Fibroblast of skin of scalp (primary cell): ENCODE data around the gene TBC1D2.

Source experiments
- DNase-seq: peaks from one replicate; pipeline ENCODE4 v3.0.0-alpha.2; 2013

Gene TBC1D2

DNA sequence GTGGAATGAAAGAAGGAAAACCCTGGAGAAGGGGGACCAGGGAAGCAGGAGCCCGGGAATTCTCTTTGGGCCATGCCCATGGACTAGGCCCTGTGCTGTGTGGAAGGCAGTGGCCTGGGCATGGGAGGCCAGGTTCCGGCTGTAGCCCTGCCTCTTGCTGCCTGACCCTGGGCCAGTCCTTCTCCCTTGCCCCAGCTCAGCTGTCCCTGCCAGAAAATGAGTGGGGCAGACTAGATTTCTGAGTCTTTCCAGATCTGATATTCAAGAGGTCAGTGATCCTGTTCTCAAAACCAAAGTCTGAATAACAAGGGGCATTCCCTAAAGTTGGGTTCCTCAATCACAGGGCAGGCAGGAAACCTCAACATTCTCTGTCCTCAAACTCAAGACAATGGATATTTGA is 38.2 kb downstream of the TBC1D2 start:
- no peak for DNase-seq

DNA sequence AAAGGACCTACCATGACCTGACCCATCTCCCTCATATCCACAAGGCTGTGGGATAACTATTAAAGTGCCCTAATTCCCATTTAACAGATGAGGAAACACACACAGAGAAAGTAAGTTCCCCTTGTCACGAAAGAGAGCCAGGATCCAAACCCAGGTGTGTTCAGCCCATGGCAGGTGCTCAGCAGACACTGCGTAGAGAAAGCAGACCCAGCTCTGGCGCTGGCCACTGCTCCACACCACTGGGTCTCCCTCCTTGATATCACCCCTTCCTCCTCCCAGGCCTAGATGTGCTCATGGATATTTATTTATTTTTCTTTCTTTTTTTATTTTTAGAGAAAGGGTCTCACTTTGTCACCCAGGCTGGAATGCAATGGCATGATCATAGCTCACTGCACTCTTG is 39.1 kb downstream of the TBC1D2 start:
- no peak for DNase-seq

DNA sequence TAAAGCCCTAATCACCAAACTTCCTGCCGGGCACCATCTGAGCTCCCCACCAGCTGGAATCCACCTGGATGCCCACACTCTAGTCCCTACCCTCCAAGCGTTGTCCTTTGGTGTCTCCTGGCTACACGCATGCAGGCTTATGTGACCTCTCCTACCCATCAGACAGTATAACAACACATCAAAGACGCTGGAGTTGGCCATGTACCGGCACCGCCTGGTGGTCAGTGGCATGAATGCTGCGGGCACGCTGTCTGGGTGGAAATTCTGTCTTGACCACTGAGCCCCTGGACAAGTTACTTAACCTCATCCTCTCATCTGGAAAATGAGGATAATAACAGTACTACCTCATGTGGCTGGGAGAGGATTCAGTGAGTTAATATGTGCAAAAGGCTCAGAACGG is 39.6 kb downstream of the TBC1D2 start:
- peak; percentile 11 for DNase-seq

DNA sequence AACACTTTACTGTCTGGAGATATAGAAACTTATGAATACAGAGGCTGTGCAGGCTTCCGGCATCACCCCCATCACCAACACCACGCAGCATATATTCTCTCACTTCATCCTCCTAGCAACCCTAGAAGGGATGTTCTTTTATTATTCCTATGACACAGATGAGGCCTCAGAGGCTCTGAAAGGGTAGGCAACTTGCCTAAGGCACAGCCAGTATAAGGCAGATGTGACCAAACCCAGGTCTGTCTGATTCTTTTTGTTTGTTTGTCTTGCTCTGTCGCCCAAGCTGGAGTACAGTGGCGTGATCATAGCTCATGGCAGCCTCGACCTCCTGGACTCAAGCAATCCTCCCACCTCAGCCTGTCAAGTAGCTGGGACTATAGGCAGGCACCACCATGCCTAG is 40.2 kb downstream of the TBC1D2 start:
- no peak for DNase-seq

DNA sequence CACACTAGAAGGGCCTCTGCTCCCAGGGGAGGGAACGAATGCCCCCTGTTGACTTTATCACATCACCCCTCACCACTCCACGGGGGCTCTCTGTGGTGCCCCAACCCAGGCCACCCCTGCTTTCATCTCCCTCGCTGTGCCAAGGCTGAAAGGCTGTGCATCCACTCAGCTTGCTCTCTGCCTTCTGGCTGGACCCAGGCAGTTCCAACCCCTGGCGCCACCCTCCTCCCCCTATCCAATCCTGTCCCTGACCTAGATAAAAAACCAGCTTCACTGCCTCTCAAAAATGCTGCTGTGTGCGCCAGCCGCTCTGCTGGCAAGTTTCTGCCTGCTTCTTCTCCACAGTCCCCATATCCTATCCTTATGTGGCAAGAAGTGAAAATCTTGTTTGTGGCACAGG is 40.6 kb downstream of the TBC1D2 start:
- no peak for DNase-seq

DNA sequence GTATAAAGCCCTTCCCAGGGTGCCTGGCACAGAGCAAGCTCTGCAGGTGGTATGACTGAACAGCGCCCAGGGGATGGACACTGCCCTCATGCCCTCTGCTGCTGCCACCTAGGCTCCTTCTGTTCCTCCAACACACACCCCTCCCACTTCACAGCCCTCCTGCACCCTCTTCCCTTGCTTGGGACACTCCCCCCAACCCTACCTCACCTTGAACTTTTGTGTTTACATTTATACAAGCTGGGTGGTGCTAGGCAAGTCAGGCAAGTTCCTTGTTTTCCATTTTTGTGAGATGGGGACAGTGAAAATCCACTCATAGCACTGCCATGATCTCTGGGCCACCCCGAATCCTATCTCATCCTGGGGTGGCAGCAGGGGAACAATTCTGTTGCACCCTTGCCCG is 44.2 kb downstream of the TBC1D2 start:
- DNase-seq, result no peak

DNA sequence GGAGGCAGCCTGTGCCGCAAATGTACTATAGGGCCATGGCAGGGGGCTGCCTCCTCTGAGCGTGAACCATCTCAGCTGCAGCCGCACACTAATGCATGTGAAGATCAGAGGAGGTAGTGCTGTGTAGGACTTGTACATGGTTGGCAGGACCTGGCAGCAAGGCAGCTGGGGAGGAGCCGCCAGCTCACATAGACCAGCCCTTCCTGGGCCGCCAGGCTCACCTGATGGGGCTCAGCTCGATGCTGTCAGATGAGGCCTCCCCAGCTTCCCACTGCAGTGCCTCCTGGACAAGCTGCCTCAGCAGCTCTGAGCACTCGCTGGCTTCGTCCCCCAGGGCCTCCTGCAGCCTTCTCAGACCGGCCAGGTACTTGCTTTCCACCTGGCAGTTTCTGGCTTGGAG is 45.0 kb downstream of the TBC1D2 start:
- no peak for DNase-seq

DNA sequence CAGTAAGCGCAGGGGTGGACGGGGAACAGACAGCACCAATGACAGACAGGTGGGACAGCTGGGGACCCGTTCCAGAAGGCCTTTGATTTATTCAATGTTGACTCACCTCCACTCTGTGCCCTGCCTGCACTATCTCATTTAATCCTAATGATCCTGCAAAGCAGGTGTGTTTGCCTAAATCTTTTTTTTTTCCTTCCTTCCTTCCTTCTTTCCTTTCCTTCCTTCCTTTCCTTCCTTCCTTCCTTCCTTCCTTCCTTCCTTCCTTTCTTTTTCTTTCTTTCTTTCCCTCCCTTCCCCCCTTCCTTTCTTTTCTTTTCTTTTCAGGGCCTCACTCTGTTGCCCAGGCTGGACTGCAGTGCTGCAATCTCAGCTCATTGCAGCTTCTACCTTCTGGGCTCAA is 45.9 kb downstream of the TBC1D2 start:
- no peak for DNase-seq

DNA sequence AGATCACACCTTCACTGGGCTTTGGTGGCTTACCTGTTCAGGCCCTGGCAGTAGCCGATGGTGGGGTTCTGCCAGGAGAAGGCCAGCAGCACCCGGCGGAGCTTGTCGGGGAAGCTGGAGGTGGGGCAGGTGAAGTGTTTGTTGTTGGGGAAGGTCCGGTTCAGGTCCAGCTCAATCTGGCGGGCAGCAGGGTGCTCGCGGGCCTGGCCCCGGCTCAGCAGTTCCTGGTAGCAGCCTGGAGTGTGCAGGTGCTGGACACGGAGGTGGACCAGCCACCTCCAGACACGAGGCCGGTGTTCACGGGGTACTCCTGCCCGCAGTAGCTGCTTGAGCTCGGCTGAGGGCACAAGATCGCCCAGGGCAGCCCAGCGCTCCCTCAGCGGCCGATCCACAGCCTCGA is 46.8 kb downstream of the TBC1D2 start:
- no peak for DNase-seq

DNA sequence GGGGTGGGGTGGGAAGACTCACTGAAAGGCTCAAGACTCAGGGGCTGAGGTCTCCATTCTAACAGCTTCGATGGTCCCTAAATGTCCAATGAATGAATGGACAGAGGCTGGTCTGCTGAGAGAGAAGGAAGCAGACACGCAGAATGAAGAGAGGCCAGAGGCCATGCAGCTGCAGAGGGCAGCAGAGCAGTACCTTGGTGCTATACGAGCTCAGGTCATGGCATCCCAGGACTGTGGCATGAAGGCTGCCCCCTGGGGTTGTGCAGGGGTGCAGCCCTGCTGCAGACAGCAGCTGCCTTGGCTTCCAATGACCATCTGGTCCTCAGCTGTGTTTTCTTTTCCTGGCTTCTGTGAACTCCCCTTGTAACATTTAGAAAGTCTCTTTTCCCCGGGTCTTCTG is 47.8 kb downstream of the TBC1D2 start:
- DNase-seq, result no peak

DNA sequence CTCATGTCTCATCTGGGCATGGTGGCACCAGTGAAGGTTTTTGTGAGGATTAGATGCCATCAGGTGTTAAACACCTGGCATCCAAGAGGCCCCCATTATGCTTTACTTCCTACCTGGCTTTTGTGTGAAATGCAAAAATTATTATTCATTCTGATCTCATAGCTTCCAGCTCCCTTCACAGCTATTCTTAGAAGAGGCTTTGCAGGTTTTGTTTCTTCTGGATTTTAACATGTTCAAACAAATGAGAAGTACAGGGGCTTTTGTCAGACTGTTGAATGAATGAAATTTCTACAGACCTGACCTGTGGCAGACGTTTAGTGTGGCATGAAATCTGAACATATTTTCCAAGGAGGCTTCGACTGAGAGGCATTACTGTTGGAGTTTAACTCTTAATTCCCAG is 48.7 kb downstream of the TBC1D2 start:
- DNase-seq, result no peak

DNA sequence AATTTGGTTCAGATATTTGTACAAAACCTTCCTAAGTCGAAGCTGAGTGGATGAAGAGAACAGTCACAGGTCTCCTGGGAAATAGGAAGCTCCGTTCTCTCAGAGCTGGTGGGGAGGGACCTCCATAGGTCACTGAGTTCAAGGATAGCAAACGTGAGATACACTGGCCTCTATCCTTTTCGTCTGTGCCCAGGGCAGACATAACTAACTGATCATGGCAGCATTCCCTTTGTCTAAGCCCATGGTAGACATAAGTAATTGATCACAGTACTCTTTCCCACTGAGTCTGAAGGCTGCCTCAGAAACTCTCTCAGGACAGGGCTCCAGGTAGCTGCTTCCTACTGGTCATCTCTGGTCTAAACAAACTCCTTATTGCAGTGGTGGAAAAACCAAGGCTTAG is 50.8 kb downstream of the TBC1D2 start:
- DNase-seq, result no peak

DNA sequence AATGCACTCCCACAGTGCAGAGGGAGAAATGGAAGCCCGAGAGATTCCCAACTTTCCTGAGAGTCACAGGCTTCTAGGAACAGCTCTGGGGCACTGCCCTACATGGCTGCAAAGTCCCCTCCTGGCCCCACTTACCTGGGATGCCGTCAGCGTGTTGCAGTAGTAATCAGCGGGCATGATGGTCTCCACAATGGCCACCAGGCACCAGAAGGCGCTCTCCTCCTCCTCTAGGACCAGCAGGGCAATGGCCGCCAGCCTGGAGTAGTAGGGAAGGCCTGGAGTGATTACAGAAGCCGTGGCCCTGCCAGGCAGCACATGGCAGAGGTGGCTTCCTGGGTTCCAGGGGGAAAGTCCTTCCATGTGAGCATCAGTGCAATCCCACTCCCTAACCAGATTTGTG is 52.3 kb downstream of the TBC1D2 start:
- no peak for DNase-seq

DNA sequence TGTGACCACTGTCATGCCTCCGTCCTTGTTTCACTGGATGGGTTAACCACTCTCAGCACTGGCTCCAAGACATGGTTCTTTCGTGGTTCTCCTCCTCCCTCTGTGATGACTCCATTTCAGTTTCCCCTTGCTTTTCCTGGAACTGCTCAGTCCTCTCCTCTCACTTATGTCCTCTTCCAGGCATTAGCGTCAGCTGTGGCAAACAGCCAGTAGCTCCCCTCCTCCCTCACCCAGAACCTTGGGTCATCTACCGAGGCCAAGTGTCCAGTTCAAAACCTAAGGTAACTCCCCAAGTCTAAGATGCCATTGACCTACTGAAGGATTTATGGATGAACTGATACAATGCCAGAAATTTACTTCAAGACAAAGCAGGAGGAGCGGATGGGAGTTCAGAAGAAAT is 53.2 kb downstream of the TBC1D2 start:
- no peak for DNase-seq

DNA sequence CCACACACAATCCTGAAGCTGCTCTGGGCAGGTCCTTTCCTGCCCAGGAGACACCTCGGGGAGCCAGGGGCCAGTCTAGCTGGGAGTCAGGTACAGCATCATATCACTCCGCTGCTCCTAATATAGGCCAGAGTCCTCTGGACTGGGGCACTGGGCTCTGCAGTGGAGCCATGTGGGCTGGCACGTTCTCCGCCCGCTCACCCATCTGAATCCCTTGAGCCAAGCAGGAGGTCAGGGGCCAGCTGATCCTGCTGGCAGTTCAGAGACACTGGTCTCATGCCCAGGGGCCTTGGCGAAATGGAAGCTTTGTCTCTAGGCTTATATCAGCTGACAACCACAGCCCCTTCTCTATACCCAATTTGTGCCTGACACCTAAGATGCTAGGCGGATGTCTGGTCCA is 53.7 kb downstream of the TBC1D2 start:
- no peak for DNase-seq

DNA sequence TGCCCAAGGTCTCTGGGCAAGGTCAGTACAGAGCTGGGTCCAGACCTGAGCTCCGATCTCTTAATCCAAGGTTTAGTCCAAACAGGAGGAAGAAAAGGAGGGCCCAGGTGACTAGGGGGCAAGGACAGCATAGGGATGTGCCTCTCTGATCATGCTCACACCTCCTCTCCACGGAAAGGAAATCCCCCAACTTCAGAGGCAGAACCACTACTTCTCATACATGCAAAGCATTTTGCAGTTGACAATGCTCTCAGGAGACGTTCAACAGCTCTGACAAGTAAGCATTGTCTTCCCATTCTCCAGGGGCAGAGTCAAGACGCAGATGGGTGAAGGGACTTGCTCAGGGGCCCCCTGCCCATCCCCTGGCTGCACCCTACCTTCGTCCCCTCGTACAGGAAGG is 54.3 kb downstream of the TBC1D2 start:
- DNase-seq, result no peak

DNA sequence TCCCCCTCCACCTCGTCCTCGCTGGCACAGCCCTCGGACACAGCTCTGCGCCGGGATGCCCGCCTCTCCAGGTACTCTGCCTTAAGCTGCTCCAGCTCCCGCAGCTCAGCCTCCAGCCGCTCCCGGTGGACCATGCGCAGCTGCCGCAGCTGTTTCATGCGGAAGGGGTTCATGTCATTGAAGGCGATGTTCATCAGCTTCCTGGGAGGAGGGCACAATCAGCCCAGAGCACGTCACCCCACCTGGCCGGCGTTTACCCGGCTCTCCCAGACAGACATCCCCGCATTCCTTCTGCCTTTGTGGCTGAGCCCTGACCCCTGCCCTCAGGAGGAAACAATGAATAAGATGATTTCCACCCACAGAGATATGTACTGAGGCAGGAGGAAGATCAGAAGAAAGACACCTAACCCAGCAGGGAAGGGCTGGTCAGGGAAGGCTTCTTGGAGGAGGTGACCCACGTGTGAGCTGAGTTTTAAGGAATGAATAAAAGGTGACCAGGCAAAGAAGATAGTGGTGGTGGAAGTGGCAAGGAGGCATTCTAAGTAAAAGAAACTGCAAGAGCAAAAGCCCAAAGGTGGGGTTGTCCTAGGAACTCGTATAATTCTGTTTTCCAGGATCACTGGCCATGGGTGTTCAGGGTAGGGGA is 55.9 kb downstream of the TBC1D2 start:
- DNase-seq, result no peak

DNA sequence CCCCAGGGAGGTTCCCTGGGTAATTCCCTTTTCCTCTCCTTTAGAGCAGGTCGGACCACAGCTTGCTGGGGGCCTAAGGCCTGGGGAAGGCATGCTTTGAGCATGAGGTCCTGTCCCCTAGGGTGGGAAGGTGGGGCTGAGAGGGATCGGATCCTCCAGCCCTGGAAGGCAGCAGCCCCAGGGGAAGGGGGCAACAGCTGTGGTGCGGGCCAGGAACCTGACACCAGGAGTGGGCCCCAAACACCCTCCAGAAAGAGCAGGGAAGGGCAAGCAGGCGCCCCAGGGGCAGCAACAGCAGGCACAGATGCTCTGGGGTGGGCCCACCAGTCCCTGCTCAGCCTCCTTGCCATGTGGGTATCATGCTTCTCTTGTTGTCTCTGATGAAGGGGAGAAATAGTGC is 59.8 kb downstream of the TBC1D2 start:
- DNase-seq, result no peak

DNA sequence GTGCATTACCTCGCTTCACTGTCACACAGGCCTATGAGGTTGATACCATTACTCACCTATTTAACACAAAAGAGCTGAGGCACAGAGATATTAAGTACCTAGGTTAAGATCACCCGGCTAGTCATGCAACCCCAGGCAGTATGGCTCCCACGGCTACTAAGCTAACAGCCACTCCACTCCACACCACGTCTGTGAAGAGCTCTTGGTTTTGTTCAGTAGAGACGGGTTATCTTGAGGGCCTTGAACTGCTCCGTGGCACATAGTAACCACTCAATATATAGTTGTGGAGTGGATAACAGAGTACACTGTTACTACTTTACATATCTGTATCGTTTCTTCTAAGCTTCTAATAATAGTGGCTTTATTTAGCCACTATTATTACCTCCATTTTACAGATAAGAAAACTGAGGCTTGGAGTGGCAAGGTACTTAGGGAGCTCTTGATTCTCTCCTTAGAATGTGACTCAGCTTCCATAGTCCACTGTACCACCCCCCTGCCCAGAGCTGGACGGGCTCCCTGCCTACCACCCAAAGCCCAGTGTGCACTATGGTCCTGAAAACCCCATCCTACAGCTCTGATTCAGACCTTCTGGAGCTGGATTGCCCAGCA is 62.0 kb downstream of the TBC1D2 start:
- DNase-seq, result no peak

DNA sequence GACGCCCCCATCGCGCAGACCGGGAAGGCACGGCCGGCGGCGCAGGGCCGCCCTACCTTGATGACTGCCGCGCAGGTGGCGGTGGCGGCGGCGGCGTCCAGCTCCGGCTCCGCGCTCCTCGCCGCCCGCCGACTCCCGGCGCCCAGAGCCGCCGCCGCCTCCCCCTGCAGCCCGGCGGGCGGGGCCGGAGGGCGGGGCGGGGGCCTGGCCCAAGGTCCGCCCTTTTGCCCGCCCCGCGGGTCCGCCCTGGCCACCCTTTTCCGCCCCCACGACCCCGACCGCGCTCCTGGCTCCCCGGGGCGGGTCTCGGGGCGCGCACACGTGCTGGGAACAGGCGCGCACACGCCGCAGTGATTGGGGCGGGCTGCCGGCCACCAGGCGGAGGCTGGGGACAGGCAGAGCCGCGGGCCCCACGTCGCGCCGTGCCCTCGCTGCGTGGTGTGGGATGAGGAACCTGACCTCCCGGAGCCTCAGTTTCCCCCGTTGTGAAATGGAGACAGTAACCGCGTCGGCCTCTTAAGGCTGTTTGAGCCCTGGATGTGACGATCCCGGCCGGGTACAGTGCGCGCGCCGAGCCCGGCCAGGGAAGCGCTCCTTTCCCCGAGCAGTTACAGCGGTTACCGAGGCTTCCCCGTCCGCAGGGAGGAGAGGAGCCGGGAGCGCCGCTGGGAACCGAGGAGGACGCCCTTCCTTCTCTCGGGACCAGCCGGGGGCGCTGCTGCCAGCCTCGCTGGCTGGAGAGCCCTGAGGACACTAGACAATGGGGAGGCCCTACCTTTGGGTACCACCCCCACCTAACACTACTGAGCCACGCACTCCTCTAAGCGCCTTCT is 62.7 kb downstream of the TBC1D2 start, which contains the start of gene CORO2A:
CORO2A (minus strand) TSS at position 135 of the 833 bp plus-strand sequence. CDS start 34,977 bp downstream, outside the sequence.
- DNase-seq, result peak; percentile 66

DNA sequence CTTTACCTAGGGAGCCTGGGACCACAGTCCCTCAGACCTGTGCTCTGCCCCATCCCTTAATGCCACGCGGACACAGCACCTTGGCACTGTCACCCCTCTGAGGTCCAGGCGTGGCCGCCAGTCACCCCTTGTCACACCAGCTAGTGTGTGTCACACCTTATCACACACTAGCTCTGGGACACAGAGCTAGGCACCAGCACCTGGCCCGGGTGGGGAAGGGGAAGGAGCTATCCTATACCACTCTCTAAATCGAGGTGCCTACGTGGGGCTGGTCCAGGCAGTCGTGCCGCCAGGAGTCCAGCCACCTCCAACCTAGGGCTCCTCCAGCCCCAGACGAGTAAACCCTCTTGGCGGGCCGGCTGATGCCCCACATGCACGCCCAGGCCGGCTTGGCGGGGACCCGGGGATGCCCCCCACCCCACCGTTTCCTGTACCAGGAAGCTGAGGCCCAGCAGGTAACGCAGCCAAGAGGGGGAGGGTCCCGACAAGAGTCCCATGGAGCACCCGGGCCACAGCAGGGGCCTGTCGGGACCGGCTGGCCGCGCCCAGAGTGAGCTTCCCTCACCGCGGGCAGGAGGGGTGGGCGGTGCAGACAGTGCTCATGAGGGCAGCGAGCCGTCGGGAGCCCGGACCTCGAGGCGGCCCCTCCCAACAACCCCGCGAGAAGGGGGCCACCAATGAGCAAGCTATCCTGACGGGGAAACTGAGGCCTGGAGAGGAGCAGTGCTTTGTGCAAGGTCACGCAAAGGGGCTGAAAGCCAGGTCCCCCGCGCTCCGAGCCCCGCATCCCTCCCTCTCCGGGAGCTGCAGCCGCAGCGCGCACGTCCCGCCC is 63.6 kb downstream of the TBC1D2 start:
- DNase-seq, result no peak

DNA sequence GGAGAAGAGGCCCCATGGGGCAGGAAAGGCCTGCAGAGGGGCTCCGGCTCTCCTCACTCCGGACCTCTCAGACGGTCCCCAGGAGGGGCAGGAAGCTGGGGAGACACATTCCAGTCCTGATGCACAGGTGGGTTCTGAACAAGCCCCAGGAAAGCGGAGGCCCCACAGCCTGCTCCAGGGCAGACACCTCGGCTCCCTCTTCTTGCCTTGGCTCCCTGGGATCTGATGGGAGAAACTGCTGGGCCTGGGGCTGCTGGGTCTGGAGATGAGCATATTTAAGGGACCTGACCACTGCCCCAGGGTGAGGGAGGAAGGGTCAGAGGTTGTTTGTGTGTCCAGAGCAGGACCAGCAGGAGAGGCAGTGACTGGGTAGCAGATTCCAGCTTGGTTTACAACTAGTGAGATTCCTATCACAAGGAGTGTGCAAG is 64.3 kb downstream of the TBC1D2 start:
- DNase-seq, result no peak

DNA sequence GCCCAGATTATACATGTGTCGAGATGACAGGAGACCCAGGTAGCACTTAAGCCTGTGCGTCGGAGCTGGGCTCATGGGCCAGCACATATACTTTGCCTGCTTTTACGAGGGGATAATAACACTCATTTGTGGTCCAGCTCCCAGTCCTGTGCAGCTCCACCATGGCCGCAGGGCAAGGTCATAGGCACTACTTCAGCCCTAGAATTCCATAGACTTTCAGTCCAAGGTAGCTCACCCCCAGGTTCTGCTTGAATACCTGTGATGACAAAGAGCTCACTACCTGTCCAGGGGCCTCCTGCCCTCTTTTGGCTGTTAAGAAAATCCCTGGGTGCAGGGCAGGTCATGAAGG is 64.7 kb downstream of the TBC1D2 start:
- no peak for DNase-seq
